Measurements from ENCODE around the gene DCUN1D1.
"Not testable (repeated sequence)": the region's sequence is repeated elsewhere in the genome, so short reads cannot be mapped to it uniquely, and the experiment has no call there.

DCUN1D1 gene

GRCh38 chr3:182980204-182981037 lies at the start of gene DCUN1D1:
Gene DCUN1D1, minus strand, starts transcription at chr3:182980538. Its CDS starts 49 bp downstream, at chr3:182980489.
- peak; percentile 67 to 88 for DNase-seq

- DNase-seq: no peak
Observed at GRCh38 chr3:183028416-183028815, 48.1 kb upstream of the DCUN1D1 start.

DNA sequence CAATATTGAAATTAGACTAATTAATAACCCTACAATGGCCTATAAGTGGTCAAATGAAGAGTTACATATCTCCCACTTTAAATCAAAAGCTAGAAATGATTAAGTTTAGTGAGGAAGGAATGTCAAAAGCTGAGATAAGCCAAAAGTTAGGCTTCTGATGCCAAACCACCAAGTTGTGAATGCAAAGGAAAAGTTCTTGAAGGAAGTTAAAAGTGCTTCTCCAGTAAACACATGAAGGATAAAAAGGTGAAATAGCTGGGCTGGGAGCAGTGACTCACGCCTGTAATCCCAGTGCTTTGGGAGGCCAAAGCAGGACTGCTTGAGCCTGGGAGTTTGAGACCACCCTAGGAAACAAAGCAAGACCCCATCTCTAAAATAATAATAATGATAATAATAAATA lies 46.9 kb upstream of the DCUN1D1 start:
- DNase-seq: no peak

DNA sequence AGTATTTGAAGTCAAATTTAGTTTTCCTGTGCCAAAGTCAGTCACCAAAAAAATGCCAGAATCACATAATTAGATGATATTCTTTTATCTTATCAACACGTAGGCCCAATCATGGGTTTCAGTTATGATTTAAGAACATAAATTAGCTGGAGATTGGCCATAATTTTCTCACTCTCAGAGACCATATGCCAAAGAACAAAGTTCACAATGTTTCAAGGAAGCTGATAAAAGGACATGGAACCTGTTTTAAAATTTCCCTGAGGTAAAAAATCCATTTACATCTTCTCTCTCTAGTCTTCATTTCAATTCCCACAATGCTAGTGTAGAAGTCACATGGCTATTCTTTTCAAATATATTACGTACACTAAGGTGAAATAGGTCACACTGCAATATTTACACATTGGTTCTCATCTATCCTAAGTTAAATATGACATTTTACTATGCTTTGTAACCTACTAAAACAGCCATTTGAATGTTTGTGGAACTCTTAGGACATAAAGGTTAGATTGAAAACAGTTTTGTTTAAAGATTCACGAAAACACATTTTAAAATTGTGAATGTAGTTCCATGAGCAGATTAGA lies 42.7 kb upstream of the DCUN1D1 start:
- no peak for DNase-seq

DNA sequence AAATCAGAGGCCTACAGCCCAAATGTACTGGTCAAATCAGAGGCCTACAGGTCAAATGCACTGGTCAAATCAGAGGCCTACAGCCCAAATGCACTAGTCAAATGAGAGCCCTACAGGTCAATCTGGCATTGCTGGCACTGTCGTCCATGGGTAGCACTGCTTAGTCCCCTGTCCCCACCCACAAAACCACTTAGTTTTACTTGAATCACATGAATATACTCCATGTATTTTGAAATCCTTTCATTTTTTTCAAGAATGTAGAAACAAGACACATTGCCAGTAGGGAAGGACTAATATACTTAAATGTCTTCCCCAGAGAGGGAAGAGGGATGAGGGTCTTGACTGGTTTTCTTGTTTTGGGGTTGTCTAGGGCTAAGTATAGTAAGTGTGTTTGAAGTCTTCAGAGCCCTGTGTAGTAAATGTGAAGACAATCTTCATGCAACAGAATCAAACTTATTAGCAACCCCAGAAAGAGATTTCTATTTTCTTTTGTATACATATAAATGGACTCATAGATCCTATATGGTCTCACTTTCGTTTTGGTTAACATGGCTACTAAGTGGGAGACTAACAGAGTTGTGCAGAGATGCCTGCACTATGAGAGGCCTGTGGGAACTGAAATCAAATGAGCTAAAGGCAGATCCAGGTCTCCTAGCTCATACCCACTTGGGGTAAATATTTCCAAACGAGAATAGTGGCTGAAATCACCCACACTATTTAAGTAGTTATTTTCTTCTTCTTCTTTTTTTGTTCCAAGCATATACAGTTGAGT lies 38.3 kb upstream of the DCUN1D1 start:
- DNase-seq: no peak

DNA sequence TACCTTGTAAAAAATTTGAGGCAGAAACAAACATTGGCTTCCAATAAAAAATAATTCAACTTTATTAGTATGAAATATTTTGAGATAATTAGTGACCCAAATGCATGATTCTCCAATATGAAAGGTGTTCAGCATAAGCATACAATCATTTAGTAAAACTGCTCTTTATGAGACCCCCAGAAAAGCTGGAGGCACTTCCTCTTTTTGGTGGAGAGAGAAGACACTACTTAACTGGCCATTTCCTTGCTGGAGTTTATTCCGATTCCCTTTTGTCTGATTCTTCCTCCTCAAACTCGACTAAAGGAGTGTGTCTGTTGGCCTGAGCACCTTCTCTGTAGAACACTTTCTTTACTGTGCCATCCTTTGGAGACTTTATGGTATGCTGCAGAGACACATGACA lies 34.8 kb upstream of the DCUN1D1 start:
- DNase-seq: no peak

DNA sequence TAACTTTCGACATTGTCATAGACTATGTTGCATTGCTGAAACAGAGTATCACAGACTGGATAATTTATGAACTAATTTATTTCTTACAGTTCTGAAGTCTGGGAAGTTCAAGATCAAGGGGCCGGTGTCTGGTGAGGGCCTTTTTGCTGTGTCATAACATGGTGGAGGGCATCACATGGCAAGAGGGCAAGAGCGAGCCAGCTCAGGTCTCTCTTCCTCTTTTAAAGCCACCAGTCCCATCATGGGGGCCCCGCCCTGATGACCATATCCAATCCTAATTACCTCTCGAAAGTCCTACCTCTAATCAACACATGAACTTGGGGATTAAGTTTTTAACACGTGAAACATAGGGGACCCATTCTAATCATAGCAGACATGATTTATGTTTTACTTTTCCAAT lies 33.5 kb upstream of the DCUN1D1 start:
- no peak for DNase-seq

DNA sequence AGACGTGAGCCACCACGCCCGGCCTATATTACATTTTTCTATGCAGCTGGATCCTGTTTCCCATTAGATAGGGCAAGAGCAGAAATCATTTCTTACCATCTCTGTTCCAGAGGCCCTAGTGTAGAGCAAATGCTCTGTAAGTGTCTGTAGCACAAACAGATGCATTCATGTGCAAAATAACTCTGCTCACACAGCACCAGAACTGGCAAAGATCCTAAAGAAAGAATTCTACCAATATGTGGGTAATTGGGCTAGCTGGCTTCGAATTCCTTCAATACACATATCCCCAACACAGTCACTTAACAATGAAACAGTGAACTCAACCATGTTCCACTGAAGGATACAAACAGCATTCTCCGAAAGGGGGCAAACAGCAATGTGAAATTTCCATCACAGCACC lies 32.7 kb upstream of the DCUN1D1 start:
- DNase-seq: no peak

DNA sequence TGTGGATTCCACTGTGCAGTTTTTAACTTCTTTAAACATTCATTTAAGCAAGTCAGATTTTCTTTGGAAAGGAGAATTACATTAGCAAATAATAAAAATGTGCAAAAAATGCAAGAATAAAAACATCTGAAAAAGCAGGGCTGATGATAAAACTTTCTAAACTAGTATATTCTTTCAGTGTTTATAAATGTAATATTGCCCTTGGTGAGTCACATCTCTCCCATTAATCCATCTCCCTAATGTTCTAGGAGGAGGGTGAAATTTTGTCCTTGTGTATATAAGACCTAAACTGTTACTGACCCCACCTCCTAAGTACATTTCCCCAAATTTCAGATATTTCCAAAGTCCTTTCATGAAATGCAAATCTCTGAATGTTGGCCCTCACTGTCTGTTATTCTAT lies 28.5 kb upstream of the DCUN1D1 start:
- no peak for DNase-seq

GRCh38 chr3:183008303-183008702 lies 28.0 kb upstream of the DCUN1D1 start:
- no peak for DNase-seq

DNA sequence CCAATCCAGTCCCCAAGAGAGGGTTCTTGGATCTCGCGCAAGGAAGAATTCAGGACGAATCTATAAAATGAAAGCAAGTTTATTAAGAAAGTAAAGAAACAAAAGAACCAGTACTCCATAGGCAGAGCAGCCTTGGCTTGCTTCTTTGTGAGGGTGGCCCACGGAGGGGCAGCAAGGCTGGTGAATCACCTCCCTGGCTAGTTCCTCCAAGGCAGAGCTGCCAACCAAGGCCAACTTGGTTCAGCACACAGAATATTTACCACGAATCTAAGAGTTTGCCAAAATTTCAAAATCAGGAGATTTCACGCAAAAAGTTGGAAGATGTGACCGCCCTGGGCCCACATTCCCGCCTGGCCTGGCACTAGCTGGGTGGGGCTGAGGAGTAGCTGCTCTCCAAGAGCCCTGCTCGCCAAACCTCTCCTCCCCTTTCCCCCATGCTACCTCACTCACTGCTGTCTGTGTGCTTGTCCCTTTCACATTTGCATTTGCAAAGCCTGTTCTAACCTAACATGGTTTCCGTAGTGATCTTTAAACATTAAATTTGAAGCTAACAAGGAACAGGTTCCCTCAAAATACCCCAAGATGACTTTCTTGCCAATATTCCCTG lies 26.2 kb upstream of the DCUN1D1 start:
- DNase-seq: no peak

GRCh38 chr3:182999767-183000166 lies 19.4 kb upstream of the DCUN1D1 start:
- no peak for DNase-seq

DNA sequence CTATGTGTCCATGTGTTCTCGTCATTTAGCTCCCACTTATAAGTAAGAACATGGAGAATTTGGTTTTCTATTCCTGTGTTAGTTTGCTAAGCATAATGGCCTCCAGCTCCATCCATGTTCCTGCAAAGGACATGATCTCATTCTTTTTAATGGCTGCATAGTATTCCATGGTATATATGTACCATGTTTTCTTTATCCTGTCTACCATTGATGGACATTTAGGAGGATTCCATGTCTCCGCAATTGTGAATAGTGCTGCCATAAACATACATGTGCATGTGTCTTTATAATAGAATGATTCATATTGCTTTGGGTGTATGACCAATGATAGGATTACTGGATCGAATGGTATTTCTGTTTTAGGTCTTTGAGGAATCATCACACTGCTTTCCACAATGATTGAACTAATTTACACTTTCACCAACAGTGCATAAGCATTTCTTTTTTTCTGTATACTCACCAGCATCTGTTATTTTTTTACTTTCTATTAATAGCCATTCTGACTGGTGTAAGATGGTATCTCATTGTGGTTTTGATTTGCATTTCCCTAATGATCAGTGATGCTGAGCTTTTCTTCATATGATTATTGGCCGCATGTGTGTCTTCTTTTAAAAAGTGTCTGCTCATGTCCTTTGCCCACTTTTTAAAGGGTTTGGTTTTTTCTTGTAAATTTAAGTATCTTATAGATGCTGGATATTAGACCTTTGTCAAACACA lies 13.3 kb upstream of the DCUN1D1 start:
- DNase-seq: not testable (repeated sequence)

DNA sequence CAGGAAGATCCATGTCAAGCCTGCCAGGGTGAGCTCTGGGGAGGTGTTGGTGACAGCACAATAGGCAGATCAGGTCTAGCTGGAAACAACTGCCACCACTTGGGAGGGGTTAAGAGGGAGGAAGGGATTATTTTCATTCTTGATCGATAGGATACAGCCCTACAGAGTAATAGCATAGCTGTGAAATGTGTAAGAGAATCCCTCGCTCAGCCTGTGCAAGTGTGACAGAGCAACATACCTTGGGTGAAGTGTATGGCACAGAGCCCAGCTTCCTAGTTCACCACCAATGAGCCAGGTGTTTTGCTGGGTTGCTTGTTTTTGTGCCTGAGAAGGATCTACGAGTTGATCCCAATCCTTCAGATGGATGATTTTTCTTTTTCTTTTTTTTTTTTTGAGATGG lies 9.2 kb upstream of the DCUN1D1 start:
- no peak for DNase-seq

DNA sequence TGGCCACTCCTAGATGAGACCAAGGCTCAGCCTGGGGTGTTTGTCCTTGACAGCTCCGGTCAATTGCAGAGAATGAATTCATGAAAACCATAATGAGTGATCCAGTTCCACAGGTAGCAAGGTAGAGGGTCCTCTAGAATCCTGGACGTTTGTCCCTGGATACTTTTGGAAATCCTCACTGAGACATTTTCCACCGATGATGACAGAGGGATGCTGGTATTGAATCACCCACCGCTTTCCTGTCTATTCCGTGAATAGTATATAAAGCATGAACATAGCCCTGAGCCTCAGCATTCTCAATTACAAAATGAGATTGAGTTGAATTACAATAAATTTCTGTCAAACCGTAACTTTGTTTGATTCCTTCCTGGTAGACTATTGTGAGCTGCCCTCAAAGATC lies 5.7 kb upstream of the DCUN1D1 start:
- DNase-seq: no peak

DNA sequence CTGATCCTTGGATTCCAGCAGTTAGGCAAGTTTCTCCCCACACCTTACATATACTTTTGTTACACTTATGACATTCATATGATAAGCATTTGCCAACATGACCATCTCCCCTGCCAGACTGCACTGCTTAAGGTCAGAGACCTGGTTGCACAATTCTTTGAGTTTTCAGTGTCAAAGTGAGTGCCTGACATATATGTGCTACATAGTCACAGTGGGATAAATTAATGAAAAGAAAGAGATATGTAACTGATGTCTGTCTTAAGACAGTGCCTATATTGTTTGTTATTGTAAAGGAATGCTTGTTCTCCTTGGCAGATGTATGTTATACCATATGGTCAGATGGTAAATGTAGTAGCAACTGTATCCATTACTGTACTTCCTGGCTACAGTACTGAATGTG lies 3.5 kb upstream of the DCUN1D1 start:
- DNase-seq: peak; percentile 53 to 58

- no peak for DNase-seq
Observed at GRCh38 chr3:182981038-182981380, 671 bp upstream of the DCUN1D1 start.

DNA sequence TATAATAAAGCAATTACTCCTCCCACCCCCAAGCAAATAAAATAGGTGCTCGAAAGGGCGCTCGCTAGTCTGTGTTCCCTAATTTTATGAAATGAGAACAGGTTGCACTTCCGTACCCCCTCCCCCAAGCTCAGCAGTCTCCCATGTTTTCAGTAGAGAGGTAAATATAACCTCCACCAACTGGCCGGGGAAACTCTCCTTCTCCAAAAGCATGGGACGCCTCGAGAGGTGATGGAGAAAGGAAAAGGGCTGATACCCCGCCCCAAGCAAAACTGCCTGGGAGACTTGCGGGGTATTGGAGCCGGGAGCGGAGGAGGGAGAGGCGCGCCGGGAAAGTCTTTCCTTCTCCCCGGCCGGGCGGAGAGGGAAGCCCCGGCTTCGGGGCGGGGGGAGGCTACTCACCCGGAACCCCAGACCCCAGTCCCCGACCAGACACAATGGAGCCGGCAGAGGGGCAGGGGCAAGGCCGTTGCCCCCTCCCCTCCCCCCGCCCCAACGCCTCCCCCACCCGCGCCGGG lies 605 bp downstream of the DCUN1D1 start:
- DNase-seq: peak; percentile 52 to 53

DNA sequence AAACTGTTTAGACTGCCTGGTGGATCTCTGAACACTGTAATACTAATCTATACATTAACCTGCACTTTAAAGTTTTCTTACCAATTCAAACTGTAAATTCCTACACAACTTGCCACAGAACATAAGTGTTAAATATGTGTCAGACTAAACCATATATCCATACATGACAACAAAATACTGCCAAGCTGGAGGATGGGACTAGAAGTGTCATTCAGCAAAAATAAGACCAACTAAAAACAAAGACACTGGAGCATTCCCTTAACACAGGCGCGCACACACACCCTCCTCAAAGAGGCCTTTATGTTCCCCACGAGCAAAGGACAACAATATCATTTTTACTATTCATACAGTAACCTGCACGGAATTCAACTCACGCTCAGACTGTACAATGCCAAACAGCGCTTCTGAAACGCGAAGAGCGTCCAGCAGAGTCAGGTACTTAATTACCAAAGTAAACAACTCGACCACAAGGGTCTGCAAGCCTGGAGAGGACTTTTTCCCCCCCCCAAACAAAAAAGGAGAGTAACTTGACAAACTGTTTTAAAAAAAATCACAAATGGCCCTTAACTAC lies 1.1 kb downstream of the DCUN1D1 start:
- peak in 1 of 2 experiments; percentile 34 for DNase-seq

- DNase-seq: no peak
Observed at GRCh38 chr3:182978387-182978786, 2.0 kb downstream of the DCUN1D1 start.

GRCh38 chr3:182973047-182973446 lies 7.3 kb downstream of the DCUN1D1 start:
- no peak for DNase-seq

GRCh38 chr3:182972387-182972786 lies 8.0 kb downstream of the DCUN1D1 start:
- DNase-seq: no peak
